GM12892 (cell line): ENCODE data around the gene SOX13.

Source experiments
- POLR2A ChIP-seq: IDR thresholded peaks from 2 replicates; pipeline ENCODE4 v1.6.1; 2011; ENCODE audit warnings: low read depth, low read length, control low read depth
- POLR2AphosphoS5 ChIP-seq: IDR thresholded peaks from 2 replicates; pipeline ENCODE4 v1.6.1; 2011; ENCODE audit warnings: low read depth, low read length, control low read depth
- TAF1 ChIP-seq: IDR thresholded peaks from 2 replicates; pipeline ENCODE4 v1.6.1; 2011; ENCODE audit warnings: low read depth, mild to moderate bottlenecking, control low read depth, low read length, borderline replicate concordance

DNA sequence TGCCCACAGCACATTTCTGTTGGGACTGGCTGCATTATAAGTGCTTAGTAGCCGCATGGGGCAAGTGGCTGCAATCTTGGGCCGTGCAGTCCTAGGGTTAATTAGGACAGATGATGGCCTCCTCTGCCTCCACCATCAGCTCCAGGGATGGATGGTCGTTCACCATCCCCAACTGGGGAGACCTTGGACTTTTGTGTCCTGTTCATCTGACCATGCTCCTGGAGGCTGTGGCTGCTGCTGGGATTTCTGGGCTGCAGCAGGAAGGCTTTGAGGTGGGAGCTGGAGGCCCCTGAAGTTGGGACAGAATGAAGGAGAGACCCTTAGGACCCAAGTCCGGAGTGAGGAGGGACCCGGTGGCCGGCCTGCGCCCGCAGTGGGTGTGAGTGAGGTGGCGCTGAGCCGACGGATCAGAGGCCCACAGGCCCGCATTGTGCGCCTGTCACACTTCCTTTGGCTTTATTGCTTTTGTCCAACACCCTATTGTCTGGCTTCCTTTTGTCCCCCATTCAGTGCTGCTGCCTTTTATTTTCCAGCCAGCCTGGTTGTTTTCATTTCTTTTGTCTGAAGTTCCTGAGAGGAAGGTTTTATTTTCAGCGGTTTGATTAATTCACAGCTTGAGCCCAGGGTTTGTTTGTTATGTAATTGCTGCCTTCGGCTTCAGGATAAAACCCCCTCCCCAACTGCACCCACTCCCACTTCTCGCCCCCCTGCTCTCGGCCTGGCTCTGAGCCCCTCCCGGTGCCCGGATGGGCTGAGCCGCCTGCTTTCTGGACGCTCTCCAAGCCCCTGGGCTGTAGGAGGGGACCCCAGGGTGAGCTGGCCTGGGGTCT is 35.6 kb downstream of the SOX13 start:
- TF ChIP-seq POLR2A (no peak), POLR2AphosphoS5 (no peak), TAF1 (no peak)
